Testis (tissue), 3 donors: Measurements from ENCODE around the gene EPS8L3. TPM values are rescaled to one million over a fixed set of nuclear protein-coding genes. Genes with fewer than 3 reads are reported as not detected.
A peak's percentile ranks its signal among the peaks of the same experiment; 100 is the strongest.
"Not testable (repeated sequence)": the region's sequence is repeated elsewhere in the genome, so short reads cannot be mapped to it uniquely, and the experiment has no call there.

Experiments used
- DNase-seq: peaks from one replicate; pipeline ENCODE4 v3.0.0-alpha.2; 2019
- H3K27ac ChIP-seq, 2 donors: fragments of 200-600 bp; sonication (generic); one replicate each; pipeline ENCODE4 v1.5.1; 2019
- H3K27me3 ChIP-seq: fragments of 200-600 bp; sonication (generic); one replicate; pipeline ENCODE4 v1.5.1; 2019
- H3K36me3 ChIP-seq: fragments of 200-600 bp; sonication (generic); one replicate; pipeline ENCODE4 v1.5.1; 2017; ENCODE audit warnings: low read depth; ENCODE audit errors: missing control alignments
- H3K4me1 ChIP-seq: fragments of 200-600 bp; sonication (generic); one replicate; pipeline ENCODE4 v1.5.1; 2019
- H3K4me3 ChIP-seq, 2 donors: fragments of 200-600 bp; sonication (generic); one replicate each; pipeline ENCODE4 v1.5.1; 2017 to 2019
- H3K9me3 ChIP-seq: fragments of 200-600 bp; sonication (generic); one replicate; pipeline ENCODE4 v1.5.1; 2017
- CTCF ChIP-seq, 3 experiments: fragments of 450-650 bp in 2 of 3; fragments of 200-600 bp in 1 of 3; sonication (generic) in 1 of 3; IDR thresholded peaks; one replicate each; pipeline ENCODE4 v1.5.1; 2016 to 2019; ENCODE audit warnings: antibody characterized with exemption in 3 of 3, mild to moderate bottlenecking in 2 of 3, moderate library complexity in 1 of 3
- POLR2A ChIP-seq: fragments of 450-650 bp; IDR thresholded peaks from one replicate; pipeline ENCODE4 v1.6.1; 2017; ENCODE audit warnings: antibody characterized with exemption, mild to moderate bottlenecking, moderate library complexity
- WGBS, 2 donors: methylation state at CpG; one replicate each; pipeline ENCODE4 v1.1.5; 2018; 5-methylcytosine and 5-hydroxymethylcytosine counted together
- intact Hi-C: fragments of 100-400 bp; cut with DNase I; formaldehyde crosslinking; loops from one replicate; pipeline ENCODE4 v1.15.1; 2023; ENCODE audit warnings: low total_unique reads
- polyA plus RNA-seq: library from polyadenylated mRNA; stranded (reverse); fragments of 350-450 nt; fragmentation: Illumina TruSeq; extraction: RNeasy Lipid Tissue Mini Kit (QIAGEN cat#74804); gene quantifications from one replicate; pipeline ENCODE4 v1.2.3, GENCODE V29; 2014; ENCODE audit warnings: low read depth, low replicate concordance; ENCODE audit not compliant: insufficient read depth
- total RNA-seq, 2 donors: library from RNA; depleted of rRNA; stranded (reverse); fragments of >200 nt; gene quantifications; one replicate each; pipeline ENCODE4 v1.2.3, GENCODE V29; 2016

EPS8L3 gene
- total and polyA plus RNA-seq, 3 donors from 2014 or later, result 3.3 to 7.7 (median 7.2) TPM

- intact Hi-C loops, H3K9me3 ChIP-seq, H3K36me3 ChIP-seq, H3K4me3 ChIP-seq, H3K27me3 ChIP-seq: not testable (repeated sequence)
- H3K4me1 ChIP-seq, result peaks cover 55% of the 10 kb centered on the region
- DNase-seq, result peak; percentile 85
- H3K27ac ChIP-seq, result peak overlapping the region; percentile 86 to 92
- 36 to 57% methylated on average over 17 of the region's 17 CpGs for WGBS, 2 donors
- TF ChIP-seq CTCF (IDR thresholded peaks at IDR 0.05), result peak in 1 of 3 experiments; percentile 25
Observed at GRCh38 chr1:109766991-109767636, 3.4 kb upstream of the EPS8L3 start.

GRCh38 chr1:109765896-109766615 is 2.3 kb upstream of the EPS8L3 start:
- no peak for TF ChIP-seq CTCF (IDR thresholded peaks at IDR 0.05)
- no peak for TF ChIP-seq POLR2A
- peaks cover 49% of the 10 kb centered on the region for H3K4me1 ChIP-seq
- WGBS, 2 donors, result 61 to 75% methylated on average over 13 of the region's 13 CpGs
- no peak overlapping the region for H3K4me3 ChIP-seq
- peak overlapping the region; percentile 86 to 92 for H3K27ac ChIP-seq
- intact Hi-C loops, result no loop called here
- H3K27me3 ChIP-seq, result no peaks in the 10 kb centered on the region
- H3K9me3 ChIP-seq, result no peaks in the 10 kb centered on the region
- H3K36me3 ChIP-seq, result no peaks in the 10 kb centered on the region
- peak; percentile 14 for DNase-seq

- Histone ChIP-seq H3K9me3 (no peaks in the 10 kb centered on the region), H3K36me3 (no peaks in the 10 kb centered on the region), H3K4me3 (no peak overlapping the region), H3K27ac (peak overlapping the region; percentile 86 to 92), H3K4me1 (peaks cover 44% of the 10 kb centered on the region), H3K27me3 (no peaks in the 10 kb centered on the region)
- DNase-seq, result peak; percentile 11
- 69 to 82% methylated on average over 2 to 4 of the region's 4 CpGs for WGBS, 2 donors
- TF ChIP-seq CTCF (IDR thresholded peaks at IDR 0.05) (no peak), POLR2A (no peak)
- intact Hi-C loops, result no loop called here
Observed at GRCh38 chr1:109765483-109765815, 1.7 kb upstream of the EPS8L3 start.

- WGBS, 2 donors, result 86 to 91% methylated on average over 9 to 13 of the region's 13 CpGs
- H3K36me3 ChIP-seq, result no peaks in the 10 kb centered on the region
- no peak overlapping the region for H3K4me3 ChIP-seq
- peaks cover 47% of the 10 kb centered on the region for H3K4me1 ChIP-seq
- H3K9me3 ChIP-seq, result no peaks in the 10 kb centered on the region
- TF ChIP-seq POLR2A (no peak), CTCF (IDR thresholded peaks at IDR 0.05) (no peak)
- peak; percentile 13 for DNase-seq
- intact Hi-C loops, result no loop called here
- H3K27me3 ChIP-seq, result no peaks in the 10 kb centered on the region
- H3K27ac ChIP-seq, result peak overlapping the region; percentile 86 to 92
Observed at GRCh38 chr1:109764561-109765482, 1.1 kb upstream of the EPS8L3 start.
